ENCODE data around the gene PTPRG. TPM values are rescaled to one million over a fixed set of nuclear protein-coding genes. Genes with fewer than 3 reads are reported as not detected.

The PTPRG gene
- total RNA-seq, 4 donors from 2014 or later: 21.1 to 54.2 (median 30.6) TPM

DNA sequence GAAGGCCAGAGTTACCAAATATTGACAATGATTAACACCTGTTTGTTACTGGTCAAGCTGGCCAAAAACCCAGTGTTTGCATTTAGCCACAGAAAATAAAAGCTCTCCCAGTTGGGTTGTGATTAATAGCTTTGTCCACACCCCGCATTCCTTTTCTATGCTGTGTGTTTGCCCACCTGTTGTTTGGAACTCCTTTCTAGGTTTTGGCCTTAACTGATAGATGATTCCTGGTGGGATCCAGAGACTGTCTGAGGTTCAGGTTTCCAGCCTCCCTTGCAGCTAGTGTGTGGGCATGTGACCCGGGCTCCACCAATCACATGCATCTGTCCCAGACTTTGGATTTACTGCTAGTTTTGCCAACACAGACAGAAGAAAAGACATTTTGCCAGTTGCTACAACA is 83.8 kb downstream of the PTPRG start:
- DNase-seq (no peak), ATAC-seq (no peak)
- Histone ChIP-seq H3K9me3 (no peaks in the 10 kb centered on the region), H3K4me3 (no peak overlapping the region), H3K27ac (no peak overlapping the region), H3K36me3 (no peaks in the 10 kb centered on the region), H3K27me3 (no peaks in the 10 kb centered on the region), H3K4me1 (peaks cover 14 to 33% of the 10 kb centered on the region in 2 donors)
- TF ChIP-seq, protein P1, sequence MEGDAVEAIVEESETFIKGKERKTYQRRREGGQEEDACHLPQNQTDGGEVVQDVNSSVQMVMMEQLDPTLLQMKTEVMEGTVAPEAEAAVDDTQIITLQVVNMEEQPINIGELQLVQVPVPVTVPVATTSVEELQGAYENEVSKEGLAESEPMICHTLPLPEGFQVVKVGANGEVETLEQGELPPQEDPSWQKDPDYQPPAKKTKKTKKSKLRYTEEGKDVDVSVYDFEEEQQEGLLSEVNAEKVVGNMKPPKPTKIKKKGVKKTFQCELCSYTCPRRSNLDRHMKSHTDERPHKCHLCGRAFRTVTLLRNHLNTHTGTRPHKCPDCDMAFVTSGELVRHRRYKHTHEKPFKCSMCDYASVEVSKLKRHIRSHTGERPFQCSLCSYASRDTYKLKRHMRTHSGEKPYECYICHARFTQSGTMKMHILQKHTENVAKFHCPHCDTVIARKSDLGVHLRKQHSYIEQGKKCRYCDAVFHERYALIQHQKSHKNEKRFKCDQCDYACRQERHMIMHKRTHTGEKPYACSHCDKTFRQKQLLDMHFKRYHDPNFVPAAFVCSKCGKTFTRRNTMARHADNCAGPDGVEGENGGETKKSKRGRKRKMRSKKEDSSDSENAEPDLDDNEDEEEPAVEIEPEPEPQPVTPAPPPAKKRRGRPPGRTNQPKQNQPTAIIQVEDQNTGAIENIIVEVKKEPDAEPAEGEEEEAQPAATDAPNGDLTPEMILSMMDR (IDR thresholded peaks at IDR 0.05 in 4 of 5, conservative IDR thresholded peaks at IDR 0.05 in 1 of 5): no peak
- no peak for TF ChIP-seq POLR2A (IDR thresholded peaks at IDR 0.05)
- in situ Hi-C loops (cut with MboI; ENCODE audit: low sequenced_read_pairs in 4 of 4): no loop called here
- intact Hi-C loops (cut with DNase I; ENCODE audit: low total_unique reads): no loop called here

DNA sequence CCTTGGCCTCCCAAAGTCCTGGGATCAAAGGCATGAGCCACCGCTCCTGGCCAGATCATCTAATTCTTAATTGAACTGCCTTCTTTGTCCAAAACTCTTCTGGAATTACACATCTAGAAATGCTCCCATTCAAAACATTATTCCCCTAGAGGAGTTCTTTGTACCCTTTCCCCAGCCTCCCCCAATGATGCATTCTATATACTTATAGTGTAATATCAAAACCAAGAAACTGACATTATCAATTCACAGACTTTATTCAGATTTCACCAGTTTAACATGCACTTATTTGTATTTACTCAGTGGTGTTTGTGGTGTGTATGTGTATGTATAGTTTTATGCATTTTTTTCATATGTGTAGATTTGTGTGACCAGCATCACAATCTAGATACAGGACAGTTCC is 85.0 kb downstream of the PTPRG start:
- intact Hi-C loops (cut with DNase I; ENCODE audit: low total_unique reads): no loop called here
- peaks cover 26 to 45% of the 10 kb centered on the region in 2 donors for H3K4me1 ChIP-seq
- no peaks in the 10 kb centered on the region for H3K9me3 ChIP-seq
- ATAC-seq (no peak), DNase-seq (no peak)
- no peak overlapping the region for H3K4me3 ChIP-seq
- H3K36me3 ChIP-seq: no peaks in the 10 kb centered on the region
- TF ChIP-seq, protein P1 (IDR thresholded peaks at IDR 0.05 in 4 of 5, conservative IDR thresholded peaks at IDR 0.05 in 1 of 5): no peak
- TF ChIP-seq POLR2A (IDR thresholded peaks at IDR 0.05): no peak
- H3K27ac ChIP-seq: no peak overlapping the region
- in situ Hi-C loops (cut with MboI; ENCODE audit: low sequenced_read_pairs in 4 of 4): no loop called here
- H3K27me3 ChIP-seq: no peaks in the 10 kb centered on the region

DNA sequence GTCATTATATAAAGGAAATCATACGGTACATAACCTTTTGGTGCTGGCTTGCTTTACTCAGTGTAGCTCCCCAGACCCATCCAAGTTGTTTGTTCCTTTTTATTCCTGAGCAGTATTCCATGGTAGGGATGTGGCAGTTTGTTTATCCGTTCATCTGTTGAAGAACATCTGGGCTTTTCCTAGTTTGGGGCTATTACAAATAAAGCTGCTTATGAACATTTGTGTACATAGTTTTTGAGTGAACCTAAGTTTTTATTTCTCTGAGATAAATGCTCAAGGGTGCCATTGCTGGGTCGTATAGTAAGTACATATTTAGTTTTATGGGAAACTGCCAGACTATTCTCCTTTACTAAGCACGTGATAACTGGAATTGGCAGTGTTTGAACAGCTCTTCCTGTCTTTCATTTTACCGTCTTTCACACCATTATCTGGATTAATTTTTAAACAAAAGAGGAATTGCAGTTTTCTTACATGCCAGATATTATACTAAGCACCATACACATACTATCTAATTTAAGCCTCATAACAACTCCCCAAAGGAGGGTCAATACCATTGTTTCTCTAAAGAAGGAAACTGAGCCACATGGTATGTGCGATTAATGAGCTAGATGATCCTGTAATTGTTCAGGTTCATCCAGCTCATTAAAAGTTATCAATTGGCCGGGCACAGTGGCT is 85.6 kb downstream of the PTPRG start:
- ATAC-seq: no peak
- intact Hi-C loops (cut with DNase I; ENCODE audit: low total_unique reads) (no loop called here), in situ Hi-C loops (cut with MboI; ENCODE audit: low sequenced_read_pairs in 4 of 4) (no loop called here)
- Histone ChIP-seq H3K27ac (no peak overlapping the region), H3K36me3 (no peaks in the 10 kb centered on the region), H3K9me3 (no peaks in the 10 kb centered on the region), H3K4me3 (no peak overlapping the region), H3K4me1 (peaks cover 26 to 45% of the 10 kb centered on the region in 2 donors), H3K27me3 (no peaks in the 10 kb centered on the region)
- no peak for DNase-seq
- TF ChIP-seq, protein P1 (IDR thresholded peaks at IDR 0.05 in 4 of 5, conservative IDR thresholded peaks at IDR 0.05 in 1 of 5): no peak
- TF ChIP-seq POLR2A (IDR thresholded peaks at IDR 0.05): no peak

DNA sequence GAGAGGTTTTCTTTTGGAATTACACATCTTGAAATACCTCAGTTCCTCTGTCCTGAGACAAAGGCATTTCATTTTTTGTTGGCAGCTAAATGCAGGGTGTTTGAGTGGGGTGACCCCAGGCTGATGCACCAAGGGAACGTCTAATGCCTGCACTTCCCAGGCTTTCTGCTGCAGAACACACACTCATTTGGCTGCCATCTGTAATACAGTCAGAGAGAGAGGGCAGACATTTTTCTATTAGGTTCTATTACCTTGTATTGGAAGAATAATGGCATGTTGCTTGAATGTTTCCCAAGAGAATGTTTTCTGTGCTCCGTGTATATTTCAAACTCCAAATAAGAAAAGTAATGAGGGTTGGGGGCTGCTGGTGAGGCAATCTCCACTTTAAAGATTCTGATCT is 87.1 kb downstream of the PTPRG start:
- H3K4me1 ChIP-seq: peaks cover 30 to 42% of the 10 kb centered on the region in 2 donors
- intact Hi-C loops (cut with DNase I; ENCODE audit: low total_unique reads): no loop called here

More for the DNA sequence above, 87.1 kb downstream of the PTPRG start:
- Histone ChIP-seq H3K9me3 (no peaks in the 10 kb centered on the region), H3K36me3 (no peaks in the 10 kb centered on the region), H3K4me3 (no peak overlapping the region), H3K27me3 (no peaks in the 10 kb centered on the region), H3K27ac (no peak overlapping the region)
- in situ Hi-C loops (cut with MboI; ENCODE audit: low sequenced_read_pairs in 4 of 4): no loop called here
- TF ChIP-seq POLR2A (IDR thresholded peaks at IDR 0.05): no peak
- TF ChIP-seq, protein P1 (IDR thresholded peaks at IDR 0.05 in 4 of 5, conservative IDR thresholded peaks at IDR 0.05 in 1 of 5): no peak
- ATAC-seq (no peak), DNase-seq (no peak)
